Measurements from ENCODE around the gene CPNE9.

Gene CPNE9

DNA sequence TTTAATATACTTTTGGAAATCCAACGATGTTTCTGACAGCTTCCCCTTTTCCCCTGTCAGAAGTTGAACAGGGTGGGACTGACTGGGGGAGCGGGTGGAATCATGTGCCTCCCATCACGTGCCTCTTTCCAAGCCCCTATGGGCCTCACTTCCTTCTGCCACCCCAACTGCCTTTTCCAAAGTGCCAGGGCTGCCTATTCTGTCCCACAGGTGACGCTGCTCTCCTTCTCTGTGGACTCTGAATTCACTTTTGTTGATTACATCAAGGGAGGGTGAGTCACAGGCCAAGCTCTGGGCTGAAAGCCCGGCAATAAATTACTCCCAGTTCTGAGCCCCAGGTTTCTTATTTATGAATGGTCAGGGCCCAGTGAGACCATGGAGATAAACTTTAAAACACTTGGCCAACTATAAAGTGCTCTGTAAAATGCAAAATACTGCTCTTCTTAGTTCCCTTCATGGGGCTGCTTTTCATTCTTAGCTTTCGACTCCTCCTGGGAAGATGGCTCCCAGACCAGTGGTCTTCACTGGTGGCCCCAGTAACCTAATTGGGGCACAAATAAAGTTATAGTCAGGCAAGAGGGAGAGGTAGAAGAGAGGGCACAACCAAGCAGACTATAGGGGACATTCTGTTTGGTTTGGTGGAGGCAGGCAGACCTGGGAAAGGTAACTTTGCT, 12.3 kb downstream of the CPNE9 start:
- DNase-seq (ENCODE audit: low spot score), result peak; percentile 33

DNA sequence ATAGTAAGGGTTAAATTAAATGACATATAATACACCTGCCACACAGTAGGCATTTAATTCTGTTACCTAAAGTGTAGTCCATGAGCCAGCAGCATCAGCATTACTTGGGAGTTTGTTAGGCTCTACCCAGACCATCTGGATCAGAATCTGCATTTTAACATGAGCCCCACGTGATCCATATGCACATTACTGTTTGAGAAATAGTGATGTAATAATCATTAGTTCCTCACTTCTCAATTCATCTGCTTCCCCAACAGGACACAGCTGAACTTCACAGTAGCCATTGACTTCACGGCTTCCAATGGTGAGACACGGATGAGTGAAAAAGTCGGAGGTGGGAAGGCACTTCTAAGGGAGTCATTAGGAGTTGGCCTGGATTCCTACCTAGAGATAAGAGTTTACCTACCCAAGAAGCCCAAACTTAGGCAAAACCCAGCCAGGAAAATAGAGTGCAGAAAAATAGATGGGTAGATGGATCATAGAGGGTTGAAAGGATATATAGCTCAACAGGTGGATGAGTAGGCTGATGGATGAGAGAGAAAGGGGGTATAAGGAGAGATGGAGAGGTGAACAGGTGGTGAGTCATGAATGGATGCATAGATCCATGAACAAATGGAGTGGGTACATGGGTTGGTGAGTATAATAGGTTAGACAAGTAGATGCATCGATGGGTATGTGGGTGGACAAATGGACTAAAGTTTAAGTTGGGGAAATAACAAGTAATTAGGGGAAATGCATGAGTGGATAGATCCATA, 13.3 kb downstream of the CPNE9 start:
- DNase-seq (ENCODE audit: low spot score), result no peak

DNA sequence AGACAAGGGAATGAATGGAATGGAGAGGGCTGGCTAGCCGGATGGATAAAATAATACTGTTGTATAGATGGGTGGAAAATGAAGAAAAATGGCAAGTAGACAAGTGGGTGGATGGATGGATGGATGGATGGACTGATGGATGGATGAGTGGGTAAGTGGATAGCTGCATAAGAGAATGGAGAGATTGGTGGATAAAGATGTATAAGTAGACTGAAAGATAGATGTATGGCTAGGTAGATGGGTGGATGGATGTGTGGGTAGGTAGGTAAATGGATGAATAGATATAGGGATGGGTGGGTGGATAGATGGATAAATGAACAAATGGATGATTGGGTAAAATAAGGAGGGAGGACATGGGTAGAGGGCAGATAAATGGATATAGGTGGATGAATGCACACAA, 13.9 kb downstream of the CPNE9 start:
- no peak for DNase-seq (ENCODE audit: low spot score)

DNA sequence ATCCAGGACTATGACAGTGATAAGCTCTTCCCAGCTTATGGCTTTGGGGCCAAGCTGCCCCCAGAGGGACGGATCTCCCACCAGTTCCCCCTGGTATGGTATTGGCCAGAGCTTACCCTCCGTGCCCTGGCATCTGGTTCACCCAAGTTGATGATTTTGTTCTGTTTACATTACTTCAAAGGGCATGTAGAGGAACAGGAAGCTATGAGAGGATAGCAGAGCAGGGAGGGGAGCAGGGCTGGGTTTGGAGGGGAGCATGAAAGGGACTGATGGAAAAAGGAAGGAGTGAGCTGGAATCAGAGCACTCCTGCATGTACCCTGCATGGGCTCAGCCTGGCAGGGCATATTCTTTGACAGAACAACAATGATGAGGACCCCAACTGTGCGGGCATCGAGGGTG, 14.5 kb downstream of the CPNE9 start:
- no peak for DNase-seq (ENCODE audit: low spot score)

DNA sequence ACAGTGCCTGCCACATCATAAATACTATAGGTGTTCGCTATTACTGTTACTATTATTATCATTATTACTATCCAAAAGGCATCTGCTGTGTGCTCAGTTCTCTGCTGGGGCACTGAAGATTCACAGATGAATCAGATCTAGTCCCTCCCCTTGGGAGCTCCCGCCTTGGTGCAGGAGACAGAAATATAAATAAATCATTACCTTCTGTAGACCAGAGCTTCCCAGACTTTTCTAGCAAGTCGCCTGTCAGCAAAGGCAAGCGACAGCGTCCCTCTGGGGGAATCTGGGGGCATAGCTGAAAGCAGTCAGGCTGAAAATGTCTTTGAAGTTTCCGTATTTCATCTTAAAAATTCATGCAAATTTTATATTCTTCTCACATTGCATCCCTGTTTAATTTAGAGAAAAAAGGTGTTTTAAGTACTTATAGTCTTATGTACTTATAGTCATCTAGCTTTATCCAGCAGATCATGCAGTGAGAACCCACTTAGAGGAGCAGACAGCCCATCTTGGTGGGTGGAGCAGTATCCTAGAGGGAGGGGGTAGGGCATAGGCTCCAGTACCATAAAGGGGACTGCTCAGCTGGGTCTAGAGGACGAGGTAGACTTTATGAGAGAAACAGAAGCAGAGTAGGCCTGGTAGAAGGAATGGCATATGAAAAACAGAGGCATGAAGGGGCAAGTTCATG, 17.5 kb downstream of the CPNE9 start:
- no peak for DNase-seq (ENCODE audit: low spot score)

DNA sequence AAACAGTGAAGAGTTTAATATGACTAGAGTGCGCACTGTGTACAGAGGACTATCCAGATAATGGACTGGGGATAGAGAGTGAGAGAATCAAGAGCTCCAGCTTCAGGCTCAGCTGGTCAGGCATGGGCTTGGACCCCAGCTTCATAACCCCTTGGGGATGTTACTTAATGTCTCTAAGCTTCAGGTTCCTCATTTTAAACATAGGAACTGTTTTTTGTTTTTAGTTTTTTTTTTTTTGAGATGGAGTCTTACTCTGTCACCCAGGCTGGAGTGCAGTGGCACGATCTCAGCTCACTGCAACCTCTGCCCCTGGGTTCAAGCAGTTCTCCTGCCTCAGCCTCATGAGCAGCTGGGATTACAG, 18.0 kb downstream of the CPNE9 start:
- no peak for DNase-seq (ENCODE audit: low spot score)

DNA sequence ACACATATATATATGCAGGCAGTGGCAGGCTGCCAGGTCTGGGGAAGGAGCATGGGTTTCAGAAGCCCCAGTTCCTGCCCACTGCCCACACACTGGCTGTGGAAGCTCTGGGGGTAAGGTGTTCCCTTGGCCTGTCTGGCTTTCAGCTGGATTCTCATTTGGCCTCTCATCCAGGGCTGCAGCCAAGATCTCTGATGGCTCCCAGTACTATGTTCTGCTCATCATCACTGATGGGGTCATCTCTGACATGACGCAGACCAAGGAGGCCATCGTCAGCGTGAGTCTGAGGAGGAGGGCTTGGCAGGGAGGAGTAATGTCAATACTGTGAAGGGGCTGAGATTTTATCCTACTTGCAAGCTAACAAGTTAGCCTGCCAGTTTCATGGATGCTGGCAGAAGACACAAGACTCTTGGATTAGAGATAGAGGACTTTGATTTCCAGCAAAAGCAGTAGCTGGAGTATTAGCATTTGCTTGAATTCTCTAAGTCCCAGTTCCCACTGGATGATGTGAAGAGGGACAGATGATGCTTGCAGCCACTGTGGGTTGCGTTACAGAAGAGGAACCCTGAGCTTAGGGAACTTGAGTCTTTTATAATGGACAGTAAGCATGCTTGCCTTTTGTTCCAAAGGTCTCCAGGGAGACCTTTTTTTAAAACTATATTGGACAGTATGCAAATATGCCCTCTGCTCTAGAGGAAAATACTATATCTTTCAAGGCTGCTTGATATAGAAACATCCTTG, 22.3 kb downstream of the CPNE9 start:
- DNase-seq (ENCODE audit: low spot score), result no peak

DNA sequence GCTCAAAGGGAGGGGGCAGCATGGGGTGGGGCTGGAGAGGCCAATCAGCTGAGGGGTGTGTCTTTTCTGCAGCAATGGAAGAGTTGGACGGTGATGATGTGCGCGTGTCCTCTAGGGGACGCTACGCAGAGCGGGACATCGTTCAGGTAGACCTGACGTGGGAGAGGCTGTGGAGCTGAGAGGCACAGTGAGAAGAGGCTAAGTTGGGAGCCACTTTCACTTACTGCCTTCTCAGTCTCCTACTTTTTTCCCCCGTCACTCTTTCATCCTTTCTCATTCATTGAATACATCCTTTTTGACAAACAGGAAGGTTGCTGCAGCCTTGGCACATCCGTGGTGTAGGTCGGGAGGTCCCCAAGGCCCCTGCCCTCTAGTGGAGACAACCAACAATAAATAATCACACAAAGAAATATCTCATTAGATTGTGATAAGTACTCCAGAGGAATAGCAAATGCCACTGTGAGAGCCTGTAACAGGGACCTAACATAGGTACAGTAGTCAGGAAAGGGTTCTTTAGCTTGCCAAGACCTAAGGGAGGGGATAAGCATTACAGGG, 23.5 kb downstream of the CPNE9 start:
- peak; percentile 70 for DNase-seq (ENCODE audit: low spot score)

DNA sequence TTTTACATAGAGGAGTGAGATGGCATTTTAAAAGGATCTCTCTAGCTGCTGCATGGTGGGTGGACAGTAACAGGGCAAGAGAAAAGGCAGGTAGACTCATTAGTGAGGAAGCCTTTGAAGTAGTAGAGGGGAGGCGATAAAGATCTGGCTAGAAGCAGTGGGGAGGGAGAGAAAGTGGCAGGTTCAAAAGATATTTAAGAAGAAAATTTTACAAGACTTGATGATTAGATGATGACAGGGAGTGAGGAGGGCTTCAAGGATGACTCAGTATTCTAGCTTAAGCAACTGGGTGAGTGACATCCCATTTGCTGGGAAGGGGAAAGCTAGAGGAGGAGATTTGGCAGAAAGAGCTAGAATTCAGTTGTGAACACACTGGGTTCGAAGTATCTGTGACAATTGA, 24.1 kb downstream of the CPNE9 start:
- no peak for DNase-seq (ENCODE audit: low spot score)

DNA sequence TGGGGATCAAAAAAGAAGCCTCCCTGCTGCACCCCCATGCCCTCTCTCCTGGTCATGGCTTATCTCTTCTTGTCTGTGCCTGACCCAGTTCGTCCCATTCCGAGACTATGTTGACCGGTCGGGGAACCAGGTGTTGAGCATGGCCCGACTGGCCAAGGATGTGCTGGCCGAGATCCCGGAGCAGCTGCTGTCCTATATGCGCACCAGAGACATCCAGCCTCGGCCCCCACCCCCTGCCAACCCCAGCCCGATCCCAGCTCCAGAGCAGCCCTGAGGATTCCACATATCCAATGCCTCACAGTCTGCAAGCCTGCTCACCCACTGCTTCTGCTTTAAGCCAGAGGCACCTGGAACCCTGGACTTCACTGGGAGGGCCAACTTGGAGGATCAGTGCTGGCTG, 25.8 kb downstream of the CPNE9 start:
- no peak for DNase-seq (ENCODE audit: low spot score)

DNA sequence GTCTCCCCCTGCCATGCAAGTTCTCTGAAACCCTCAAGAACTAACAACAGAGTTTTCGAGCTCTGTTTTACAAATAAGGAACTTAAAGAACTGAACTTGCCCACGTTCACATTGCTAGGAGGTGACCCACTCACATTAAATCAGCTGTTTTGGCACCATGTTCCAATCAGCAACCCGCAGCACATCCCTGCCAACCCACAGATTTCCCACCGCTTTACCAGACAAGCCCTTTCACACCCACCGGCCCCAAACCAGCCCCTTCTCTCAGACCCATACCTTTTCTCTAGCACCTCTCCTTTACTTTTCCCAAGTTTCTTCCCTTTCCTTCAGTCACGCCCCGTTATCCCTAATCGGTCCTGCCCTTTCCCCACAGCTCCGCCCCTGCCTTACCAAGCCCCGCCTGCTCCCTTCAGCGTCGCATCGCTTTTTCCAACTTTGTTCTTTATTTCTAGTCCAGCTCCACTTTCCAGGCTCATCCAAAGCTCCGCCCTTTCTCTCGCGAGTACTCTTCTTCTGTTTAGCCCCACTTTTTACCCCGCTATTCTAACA, 27.1 kb downstream of the CPNE9 start:
- peak; percentile 82 for DNase-seq (ENCODE audit: low spot score)

DNA sequence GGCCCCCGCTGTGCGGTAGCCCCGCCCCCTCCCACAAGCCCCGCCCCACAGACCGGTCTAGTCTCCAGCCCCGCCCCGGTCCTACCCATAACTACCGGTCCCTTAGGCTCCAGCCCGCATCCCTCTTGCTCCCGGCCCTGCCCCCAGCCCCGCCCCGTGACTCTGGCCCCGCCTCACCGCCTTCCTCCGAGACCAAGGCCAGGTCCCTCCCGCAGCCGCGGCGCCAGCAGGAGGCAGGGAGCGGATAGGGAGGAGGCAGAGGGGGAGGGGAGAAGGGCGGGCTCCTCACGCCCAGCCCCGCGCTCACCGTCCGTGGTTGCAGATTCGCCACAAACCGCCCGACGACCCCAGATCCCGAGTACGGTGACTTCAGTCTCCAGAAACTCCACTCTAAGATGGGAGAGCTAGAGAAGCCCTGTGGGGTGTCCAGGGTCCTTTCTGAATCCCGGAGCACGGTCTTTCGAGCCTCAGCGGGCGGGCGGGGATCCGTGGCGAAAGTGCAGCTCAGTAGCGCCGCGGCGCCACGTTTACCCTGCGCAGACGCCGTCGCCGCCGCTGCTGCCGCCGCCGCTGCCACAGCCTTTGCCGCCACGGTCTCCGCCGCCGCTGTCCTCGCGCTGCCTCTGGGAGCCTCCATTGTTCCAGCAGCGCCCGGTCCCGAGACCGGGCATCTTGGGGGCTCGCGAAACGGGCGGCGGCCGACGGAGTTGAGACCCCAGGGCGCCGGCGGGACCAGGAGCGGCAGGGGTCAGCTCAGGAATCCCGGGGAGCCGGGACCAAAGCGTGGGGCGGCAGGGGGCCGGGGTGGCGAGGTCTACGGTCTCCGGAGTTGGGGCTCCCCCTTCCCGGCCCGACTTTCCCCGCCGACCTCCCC, 27.8 kb downstream of the CPNE9 start, which contains the start of gene BRPF1:
BRPF1 (plus strand) TSS at position 530 of the 874 bp plus-strand sequence. CDS start 2,406 bp downstream, outside the sequence.
- peak; percentile 99 for DNase-seq (ENCODE audit: low spot score)

DNA sequence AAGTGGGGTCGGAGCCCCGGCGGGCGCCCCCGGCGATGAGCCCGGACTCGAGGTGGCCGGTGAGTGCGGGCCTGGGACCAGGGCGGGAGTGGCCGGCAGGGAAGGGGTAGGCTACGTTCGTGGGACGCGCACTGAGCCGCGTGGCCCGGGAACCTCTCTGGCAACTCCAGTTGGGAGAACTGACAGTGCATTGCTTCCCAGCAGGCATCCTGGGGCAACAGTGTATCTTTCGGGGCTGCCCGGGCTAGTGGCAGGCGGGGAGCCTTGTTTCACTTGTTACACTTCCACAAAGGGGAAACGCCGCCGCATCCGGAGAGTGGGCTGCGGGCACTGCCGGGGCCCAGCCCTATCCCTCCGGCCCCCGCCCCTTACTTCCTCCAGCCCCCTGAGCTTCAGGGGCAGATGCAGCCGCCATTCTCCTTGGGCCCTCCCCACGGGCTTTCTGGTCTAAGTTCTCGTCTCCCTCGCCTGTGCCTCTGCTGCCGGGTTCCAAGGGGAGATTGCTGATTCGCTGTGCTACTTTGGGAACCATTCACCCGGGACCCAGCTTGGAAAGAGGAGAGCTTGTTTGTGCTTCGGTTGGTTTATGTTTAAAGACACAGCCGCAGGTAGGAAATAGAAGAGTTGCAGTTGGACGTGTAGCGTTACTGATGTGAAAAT, 28.6 kb downstream of the CPNE9 start:
- peak; percentile 61 for DNase-seq (ENCODE audit: low spot score)

DNA sequence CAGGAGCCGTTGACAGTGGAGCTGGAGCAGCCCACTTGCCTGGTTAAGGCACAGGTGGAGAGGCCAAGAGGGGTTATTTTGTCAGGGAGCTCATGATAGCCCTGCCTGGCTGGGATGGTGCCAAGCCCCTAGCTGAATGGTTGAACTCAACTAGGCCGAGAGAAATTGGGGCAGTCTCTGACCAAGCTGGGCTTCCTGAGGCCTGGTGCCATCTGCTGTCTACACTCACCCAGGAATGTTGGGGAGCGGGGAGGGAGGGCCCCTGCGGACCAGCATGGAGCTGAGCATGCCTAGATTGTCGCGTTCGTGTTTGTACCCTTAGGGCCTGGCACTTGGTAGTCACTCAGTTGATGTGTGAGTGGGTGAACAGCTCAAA, 29.1 kb downstream of the CPNE9 start:
- DNase-seq (ENCODE audit: low spot score), result no peak

DNA sequence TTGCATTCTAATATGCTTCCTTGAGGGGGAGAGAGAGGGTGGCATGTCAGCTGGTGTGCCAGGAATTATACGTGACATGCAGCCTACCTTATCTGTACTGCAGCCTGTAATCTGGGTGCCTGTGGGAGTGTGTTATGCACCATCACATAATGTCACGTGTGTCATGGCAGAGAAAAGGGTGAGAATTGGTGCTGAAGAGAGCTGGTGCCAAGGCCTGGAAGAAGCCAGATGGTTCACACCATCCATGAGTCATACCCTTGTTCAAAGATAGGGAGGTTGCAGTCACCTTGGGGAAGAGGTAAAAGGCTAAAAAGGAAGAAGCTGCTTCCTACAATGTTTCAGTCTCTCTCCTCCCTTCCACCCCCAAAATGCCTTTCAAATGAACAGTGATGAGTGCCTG, 33.2 kb downstream of the CPNE9 start:
- DNase-seq (ENCODE audit: low spot score), result no peak

DNA sequence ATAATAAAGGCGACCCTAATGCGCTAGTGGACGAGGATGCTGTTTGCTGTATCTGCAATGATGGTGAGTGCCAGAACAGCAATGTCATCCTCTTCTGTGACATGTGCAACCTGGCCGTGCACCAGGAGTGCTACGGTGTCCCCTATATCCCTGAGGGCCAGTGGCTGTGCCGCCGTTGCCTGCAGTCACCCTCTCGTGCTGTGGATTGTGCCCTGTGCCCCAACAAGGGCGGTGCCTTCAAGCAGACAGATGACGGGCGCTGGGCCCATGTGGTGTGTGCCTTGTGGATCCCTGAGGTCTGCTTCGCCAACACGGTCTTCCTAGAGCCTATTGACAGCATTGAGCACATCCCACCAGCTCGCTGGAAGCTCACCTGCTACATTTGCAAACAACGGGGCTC, 35.5 kb downstream of the CPNE9 start:
- no peak for DNase-seq (ENCODE audit: low spot score)

DNA sequence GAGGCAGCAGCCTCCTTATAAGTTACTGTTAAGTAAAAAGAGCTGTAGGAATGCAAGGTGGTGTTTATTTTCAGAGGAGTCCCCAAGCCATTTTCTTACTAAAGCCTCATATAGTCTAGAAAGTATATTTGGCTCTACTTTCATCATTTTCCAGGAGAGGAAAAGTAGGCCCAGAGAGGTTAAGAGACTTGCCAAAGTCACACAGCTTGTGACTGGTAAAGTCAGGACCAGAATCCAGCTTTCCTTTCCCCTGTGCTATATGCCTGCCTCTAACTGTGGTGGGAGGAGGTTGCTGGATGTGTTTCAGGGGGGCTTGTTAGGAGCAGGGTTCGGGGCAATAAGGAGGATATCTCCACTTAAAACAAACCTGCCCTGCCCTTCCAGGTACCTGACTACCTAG, 38.9 kb downstream of the CPNE9 start:
- DNase-seq (ENCODE audit: low spot score), result no peak

DNA sequence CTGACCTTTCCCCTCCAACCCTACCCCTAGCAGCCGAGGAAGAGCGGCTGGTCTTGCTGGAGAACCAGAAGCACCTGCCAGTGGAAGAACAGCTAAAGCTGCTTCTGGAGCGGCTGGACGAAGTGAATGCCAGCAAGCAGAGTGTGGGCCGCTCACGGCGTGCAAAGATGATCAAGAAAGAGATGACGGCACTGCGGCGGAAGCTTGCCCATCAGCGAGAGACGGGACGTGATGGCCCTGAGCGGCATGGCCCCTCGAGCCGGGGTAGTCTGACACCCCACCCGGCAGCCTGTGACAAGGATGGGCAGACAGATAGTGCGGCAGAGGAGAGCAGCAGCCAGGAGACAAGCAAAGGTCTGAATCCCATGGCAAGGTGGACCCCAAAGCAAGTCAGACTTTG, 39.9 kb downstream of the CPNE9 start:
- no peak for DNase-seq (ENCODE audit: low spot score)

DNA sequence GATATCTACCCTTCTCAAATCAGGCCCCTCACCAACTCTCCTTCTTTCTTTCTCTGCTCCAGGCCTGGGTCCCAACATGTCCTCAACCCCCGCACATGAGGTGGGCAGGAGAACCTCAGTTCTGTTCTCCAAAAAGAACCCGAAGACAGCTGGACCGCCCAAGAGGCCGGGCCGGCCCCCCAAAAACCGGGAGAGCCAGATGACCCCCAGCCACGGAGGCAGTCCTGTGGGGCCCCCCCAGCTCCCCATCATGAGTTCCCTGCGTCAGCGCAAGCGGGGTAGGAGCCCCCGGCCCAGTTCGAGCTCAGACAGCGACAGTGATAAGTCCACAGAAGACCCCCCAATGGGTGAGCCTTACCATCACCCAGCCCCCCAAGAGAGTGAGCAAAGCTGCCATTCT, 40.5 kb downstream of the CPNE9 start:
- DNase-seq (ENCODE audit: low spot score), result no peak

DNA sequence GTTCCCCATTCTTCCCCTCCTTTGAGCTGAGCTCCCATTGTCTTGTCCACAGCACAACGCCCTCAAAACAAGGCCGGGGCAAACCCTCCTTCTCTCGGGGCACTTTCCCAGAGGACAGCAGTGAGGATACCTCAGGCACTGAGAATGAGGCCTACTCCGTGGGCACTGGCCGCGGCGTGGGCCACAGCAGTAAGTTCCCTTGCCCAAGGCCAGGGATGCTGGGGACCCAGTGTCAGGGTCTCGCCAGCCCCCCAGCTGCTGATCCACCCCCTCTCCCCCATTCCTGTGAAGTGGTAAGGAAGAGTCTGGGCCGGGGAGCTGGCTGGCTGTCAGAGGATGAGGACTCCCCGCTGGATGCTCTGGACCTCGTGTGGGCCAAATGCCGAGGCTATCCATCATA, 41.9 kb downstream of the CPNE9 start:
- no peak for DNase-seq (ENCODE audit: low spot score)
